ENCODE measurements around the gene SRPK2.

DNA sequence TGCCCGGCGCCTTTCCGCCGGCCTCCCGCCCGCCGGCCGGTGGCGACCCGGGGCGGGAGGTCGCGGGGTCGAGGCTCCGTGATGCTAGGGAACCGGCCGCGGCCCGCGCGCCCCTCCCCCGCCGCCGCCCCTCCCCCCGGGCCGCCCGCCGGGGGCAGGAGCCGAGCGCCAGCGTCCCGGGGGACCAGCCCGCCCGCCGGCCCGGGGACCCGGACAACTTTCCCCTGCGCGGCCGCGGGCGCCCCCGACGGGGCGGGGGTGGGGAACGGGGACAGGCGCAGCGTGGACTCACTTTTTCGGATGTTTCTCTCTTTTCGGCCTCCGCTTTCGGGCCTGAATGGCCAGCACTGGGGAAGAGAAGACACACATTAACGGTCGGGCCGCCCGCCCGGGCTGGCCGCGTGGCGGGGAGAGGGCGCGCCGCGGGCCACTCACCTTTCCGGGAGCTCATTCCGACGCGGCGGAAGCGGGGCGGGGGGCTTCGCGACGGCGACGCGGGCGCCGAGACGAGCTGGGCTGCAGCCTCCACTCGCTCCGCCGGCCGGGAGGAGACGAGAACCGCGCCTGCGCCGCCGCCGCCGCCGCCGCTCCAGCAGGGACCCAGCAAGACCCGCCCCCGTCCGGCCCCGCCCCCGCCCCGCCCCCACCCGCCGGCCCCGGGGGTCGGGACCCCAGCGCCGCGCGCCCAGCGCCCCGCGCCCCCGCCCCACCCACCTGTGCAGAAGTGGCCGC lies at the start of gene SRPK2:
- TF ChIP-seq, protein P1, sequence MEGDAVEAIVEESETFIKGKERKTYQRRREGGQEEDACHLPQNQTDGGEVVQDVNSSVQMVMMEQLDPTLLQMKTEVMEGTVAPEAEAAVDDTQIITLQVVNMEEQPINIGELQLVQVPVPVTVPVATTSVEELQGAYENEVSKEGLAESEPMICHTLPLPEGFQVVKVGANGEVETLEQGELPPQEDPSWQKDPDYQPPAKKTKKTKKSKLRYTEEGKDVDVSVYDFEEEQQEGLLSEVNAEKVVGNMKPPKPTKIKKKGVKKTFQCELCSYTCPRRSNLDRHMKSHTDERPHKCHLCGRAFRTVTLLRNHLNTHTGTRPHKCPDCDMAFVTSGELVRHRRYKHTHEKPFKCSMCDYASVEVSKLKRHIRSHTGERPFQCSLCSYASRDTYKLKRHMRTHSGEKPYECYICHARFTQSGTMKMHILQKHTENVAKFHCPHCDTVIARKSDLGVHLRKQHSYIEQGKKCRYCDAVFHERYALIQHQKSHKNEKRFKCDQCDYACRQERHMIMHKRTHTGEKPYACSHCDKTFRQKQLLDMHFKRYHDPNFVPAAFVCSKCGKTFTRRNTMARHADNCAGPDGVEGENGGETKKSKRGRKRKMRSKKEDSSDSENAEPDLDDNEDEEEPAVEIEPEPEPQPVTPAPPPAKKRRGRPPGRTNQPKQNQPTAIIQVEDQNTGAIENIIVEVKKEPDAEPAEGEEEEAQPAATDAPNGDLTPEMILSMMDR (IDR thresholded peaks at IDR 0.05): no peak
- no peak for TF ChIP-seq POLR2A (IDR thresholded peaks at IDR 0.05)
